Amniotic stem cell (primary cell): ENCODE measurements around the gene RYR3.

ENCODE experiments used
- DNase-seq: peaks from one replicate; lab custom pipeline; 2025; lab: John Stamatoyannopoulos, UW

Gene RYR3

DNA sequence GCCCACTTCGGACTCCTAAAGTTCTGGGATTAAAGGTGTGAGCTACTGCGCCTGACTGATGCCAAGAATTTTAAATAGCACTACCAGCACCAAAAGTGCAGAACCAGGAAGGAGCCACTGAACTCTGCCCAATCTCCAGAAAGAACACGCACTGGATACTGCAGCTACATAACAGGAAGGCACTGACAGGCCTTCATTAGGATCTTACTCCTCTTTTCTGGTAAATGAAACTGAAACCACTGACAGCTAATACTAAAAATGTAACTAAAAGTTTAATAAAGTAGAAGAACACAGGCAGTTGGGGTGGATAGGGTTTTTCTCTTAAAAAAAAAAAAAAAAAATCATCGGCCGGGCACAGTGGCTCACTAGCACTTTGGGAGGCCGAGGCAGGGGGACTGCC, 583.4 kb downstream of the RYR3 start:
- no peak for DNase-seq

DNA sequence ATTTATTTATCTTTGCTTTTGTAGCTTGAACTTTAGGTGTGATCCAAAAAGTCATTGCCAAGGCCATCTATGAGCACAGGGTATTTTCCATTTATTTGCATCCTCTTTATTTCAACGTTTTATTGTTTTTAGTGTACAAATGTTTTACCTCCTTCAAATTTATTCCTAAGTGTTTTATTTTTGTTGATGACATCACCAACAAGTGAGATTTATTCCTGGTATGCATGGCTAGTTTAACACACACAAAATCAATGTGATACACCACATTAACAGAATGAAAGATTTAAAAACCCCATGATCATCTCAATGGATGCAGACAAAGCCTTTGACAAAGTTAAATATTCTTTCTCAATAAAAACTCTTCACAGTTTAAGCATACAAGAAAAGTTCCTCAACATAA, 591.3 kb downstream of the RYR3 start:
- no peak for DNase-seq

DNA sequence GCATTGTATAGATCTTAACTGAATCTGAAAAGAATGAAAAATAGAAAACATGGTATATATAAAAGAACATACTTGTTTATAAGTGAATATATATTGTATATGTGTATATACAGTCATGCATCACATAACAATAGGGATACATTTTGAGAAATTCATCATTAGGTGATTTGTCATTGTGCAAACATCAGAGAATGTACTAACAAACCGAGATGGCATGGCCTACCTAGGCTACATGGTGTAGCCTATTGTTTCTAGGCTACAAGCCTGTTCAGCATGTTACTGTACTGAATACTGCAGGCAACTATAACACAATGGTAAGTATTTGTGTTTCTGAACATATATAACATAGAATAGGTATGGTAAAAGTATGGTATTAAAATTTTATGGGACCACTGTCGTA, 592.9 kb downstream of the RYR3 start:
- no peak for DNase-seq

DNA sequence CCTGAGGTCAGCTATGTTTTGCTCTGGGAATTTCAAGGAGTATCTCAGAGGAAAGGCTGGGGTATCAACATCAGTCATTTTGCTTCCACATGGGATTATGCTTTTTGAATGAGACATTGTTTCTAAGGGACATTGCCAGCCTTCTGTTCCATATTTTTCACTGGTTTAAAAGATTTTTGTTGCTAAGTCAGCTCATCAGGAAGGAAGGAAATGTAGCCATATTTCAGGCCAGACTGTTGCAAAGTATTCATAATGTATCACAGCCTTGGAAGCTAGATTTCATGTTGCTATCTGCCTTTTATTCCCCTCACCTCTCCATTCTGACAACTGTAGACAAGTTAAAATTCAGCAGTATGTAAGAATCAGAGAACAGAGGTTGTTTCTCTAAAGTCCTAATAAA, 596.6 kb downstream of the RYR3 start:
- DNase-seq = no peak

DNA sequence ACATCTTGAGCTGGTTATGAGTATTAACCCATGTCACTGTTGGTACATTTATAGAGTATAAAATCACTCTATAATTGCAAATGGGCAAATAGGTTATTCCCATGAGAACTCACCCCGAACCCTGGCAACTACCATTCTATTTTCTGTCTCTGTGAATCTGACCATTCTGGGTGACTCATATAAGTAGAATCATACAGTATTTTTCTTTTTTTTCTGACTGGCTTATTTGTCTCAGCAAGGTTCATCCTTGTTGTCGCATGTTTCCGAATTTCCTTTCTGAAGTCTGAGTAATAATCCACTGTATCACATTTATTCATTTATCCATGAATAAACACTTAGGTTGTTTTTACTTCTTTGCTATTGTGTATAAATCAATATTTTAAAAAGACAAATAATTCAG, 597.6 kb downstream of the RYR3 start:
- no peak for DNase-seq

DNA sequence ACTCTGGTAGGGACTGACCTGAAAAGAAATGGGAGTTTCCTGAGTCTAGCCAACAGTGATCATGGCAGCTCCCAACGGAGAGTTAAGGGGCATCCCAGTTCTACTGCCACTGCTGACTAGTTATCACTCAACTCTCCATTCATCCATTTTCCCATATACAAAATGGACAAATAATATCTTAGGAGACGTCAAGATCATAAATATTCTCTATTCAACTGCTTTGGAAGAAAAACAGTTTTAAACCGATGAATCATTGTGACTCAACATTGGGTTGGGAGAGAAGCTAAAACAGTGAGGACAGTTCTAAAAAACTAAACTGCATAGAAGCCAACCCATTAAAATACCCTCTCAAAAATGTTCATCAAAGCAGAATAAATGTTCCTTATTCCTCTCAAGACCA, 600.0 kb downstream of the RYR3 start:
- no peak for DNase-seq

DNA sequence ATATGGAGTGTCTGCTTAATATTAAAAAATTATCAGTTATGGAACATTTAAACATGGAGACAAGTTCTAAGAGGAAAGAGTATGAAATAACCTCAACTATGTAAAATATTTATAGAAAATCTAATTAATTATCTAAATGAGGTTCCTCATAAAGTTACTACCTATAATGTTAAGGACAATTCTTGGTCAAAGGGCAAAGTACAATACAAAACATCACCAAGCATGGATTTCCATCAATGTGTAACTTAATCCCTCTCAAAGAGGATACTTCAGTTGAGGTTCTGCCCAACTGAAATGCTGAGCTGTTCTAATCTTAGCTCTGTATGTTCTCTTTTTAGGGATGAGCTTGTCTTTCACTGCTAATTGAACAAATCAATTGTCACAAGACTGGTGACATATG, 601.6 kb downstream of the RYR3 start:
- DNase-seq = no peak

DNA sequence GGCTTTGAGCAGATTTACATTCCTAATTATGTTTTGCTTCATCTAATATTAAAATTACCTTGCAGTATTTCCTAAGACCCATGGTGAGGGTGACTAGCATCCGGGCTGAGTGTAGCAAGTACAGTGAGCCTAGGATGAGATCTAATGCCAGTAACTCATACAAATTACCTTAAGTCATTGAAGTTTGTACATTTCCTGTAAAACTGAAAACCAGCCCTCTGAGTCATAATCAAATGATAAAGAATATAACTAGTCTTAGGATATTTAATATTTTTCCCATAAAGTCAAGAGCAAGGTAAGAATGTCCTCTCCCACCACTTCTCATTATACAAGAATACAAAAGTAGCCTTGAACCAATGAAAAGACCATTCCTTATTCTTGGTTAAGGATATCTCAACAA, 602.7 kb downstream of the RYR3 start:
- no peak for DNase-seq
